Measurements from ENCODE around the gene CNNM2. TPM values are rescaled to one million over a fixed set of nuclear protein-coding genes. Genes with fewer than 3 reads are reported as not detected.
A peak's percentile ranks its signal among the peaks of the same experiment; 100 is the strongest.

Gene CNNM2
- total RNA-seq, 6 experiments from 2014 or later = 7.7 to 9.1 (median 8.1) TPM

GRCh38 chr10:103067484-103067883 lies 149.4 kb downstream of the CNNM2 start:
- Mint-ChIP-seq H3K4me3 (no peak overlapping the region), H3K9me3 (no peaks in the 10 kb centered on the region), H3K4me1 (ENCODE audit: low read depth) (peaks cover 10% of the 10 kb centered on the region), H3K27me3 (ENCODE audit: insufficient read depth) (peaks cover 2% of the 10 kb centered on the region), H3K27ac (no peak overlapping the region), H3K36me3 (ENCODE audit: low read depth) (no peaks in the 10 kb centered on the region)
- no peak for TF ChIP-seq CTCF (IDR thresholded peaks at IDR 0.05)
- DNase-seq = no peak

GRCh38 chr10:103067956-103068355 lies 149.9 kb downstream of the CNNM2 start:
- no peak for DNase-seq
- Mint-ChIP-seq H3K4me1 (ENCODE audit: low read depth) (peaks cover 10% of the 10 kb centered on the region), H3K27me3 (ENCODE audit: insufficient read depth) (peaks cover 3% of the 10 kb centered on the region), H3K4me3 (no peak overlapping the region), H3K9me3 (no peaks in the 10 kb centered on the region), H3K27ac (no peak overlapping the region), H3K36me3 (ENCODE audit: low read depth) (no peaks in the 10 kb centered on the region)
- TF ChIP-seq CTCF (IDR thresholded peaks at IDR 0.05) = no peak

GRCh38 chr10:103069453-103070331 lies 151.6 kb downstream of the CNNM2 start:
- Mint-ChIP-seq H3K9me3 (no peaks in the 10 kb centered on the region), H3K27me3 (ENCODE audit: insufficient read depth) (peaks cover 4% of the 10 kb centered on the region), H3K36me3 (ENCODE audit: low read depth) (no peaks in the 10 kb centered on the region), H3K4me1 (ENCODE audit: low read depth) (peaks cover 10% of the 10 kb centered on the region), H3K27ac (no peak overlapping the region), H3K4me3 (no peak overlapping the region)
- peak; percentile 92 for TF ChIP-seq CTCF (IDR thresholded peaks at IDR 0.05)
- peak; percentile 32 for DNase-seq

- no peak for TF ChIP-seq CTCF (IDR thresholded peaks at IDR 0.05)
These were observed 154.2 kb downstream of the CNNM2 start for GRCh38 chr10:103072276-103072675.

GRCh38 chr10:103072891-103073290 lies 154.8 kb downstream of the CNNM2 start:
- Mint-ChIP-seq H3K4me1 (ENCODE audit: low read depth) (peaks cover 10% of the 10 kb centered on the region), H3K4me3 (no peak overlapping the region), H3K9me3 (no peaks in the 10 kb centered on the region), H3K27me3 (ENCODE audit: insufficient read depth) (peaks cover 4% of the 10 kb centered on the region), H3K27ac (no peak overlapping the region), H3K36me3 (ENCODE audit: low read depth) (peaks cover 17% of the 10 kb centered on the region)
- DNase-seq = no peak
- TF ChIP-seq CTCF (IDR thresholded peaks at IDR 0.05) = no peak

More at GRCh38 chr10:103072276-103072675, 154.2 kb downstream of the CNNM2 start:
- Mint-ChIP-seq H3K4me1 (ENCODE audit: low read depth) (peaks cover 10% of the 10 kb centered on the region), H3K36me3 (ENCODE audit: low read depth) (peaks cover 11% of the 10 kb centered on the region), H3K27me3 (ENCODE audit: insufficient read depth) (peaks cover 4% of the 10 kb centered on the region), H3K4me3 (no peak overlapping the region), H3K27ac (no peak overlapping the region), H3K9me3 (no peaks in the 10 kb centered on the region)
- no peak for DNase-seq
